ENCODE results near the gene GRIK4.

GRIK4 gene

DNA sequence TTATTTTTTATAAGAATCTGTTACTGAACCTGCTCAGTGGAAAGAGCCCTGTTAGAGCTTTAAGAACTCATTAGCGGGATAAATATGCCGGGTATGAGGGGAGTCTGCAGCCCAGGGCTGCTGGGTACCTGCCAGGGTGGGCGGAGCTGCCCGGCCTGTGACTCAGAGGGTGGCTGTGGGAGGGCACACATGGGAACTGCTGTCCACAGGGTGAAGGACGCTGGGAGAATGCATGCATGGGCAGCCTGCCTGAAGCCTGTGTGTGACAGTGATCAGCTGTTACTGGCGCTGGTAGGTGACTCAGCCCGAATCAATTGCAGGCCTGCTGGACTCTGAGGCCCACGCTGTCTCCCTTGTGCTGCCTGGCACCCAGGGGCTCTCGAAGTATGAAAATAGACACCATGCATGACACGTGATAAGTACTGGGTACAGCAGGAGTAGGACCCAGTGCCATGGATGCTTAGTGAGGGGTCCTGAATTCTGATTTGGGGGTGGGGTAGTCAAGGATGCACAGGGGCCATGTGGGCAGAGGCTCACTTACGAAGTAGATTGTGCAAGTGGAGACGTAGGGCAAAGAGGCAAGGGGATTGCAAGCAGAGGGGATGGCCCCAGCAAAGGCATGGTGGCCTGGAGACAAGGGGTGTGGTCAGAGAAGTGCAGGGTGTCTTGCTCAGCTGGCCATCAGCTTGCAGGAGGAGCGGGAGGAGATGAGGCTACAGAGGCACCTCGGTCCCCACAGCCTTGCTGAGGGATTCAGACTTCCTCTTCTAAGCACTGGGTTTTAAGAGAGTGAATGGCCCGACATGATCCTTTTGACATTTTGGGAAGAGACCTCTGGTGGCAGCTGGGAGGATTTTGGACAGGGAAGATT is 36.5 kb downstream of the GRIK4 start:
- peak; percentile 99 for DNase-seq (ENCODE audit: low read depth, low spot score)

DNA sequence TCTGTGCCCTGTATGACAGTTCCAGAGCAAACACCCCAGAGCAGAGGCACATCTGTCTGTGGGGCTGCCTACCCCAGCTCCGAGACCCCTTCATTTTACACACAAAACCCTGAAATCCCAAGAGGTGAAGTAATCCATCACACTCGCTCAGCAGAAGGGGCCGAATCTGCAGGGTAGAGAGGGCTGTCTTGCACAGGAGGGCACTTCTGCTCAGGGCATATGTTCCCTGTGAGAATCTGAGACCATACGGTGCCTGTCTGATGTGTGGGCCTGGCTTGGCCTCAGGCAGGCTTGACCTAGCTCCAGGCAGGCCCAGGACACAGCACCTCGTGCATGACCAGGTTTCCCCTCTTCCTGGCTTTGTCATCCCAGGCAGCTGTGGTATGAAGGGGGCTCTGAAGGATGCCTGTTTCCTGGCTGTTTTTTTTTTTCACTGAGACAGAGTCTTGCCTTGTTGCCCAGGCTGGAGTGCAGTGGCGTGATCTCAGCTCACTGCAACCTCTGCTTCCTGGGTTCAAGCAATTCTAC is 37.2 kb downstream of the GRIK4 start:
- DNase-seq (ENCODE audit: low read depth, low spot score), result no peak

DNA sequence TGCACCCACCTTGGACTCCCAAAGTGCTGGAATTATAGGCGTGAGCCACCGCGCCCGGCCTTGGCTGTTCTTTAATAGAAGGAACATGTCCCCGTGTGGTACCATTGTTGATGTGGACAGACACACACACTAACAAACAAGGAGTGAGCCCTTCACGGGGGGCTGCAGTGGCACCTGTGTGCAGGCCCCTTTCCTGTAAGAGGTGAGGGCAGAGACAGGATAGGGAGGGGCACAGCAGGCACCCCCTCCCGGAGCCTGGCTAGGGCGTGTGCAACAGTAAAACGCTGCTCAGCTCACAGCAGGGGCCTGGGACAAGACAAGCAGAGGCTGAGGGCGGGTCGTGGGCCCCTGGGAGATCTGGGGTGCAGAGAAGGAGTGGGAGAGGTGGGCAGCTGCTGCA is 37.8 kb downstream of the GRIK4 start:
- no peak for DNase-seq (ENCODE audit: low read depth, low spot score)

DNA sequence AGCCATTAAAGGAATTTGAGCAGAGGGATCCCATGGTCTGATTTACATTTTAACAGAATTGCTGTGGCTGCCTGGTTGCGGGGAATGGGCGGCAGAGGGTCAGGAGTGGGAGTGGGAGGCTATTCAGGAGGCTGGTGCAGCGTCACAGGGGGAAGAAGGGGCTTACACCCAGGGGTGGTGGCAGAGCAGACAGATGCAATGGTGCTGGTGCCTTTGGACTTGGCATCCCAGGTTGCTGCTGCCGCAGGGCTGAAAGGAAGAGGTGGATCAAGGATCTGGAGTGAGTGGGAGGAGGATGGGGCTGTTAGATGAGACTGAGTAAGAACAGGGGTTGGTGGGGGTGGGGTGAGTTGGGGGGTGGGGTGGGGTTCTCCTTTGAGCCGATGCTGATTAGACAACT is 38.5 kb downstream of the GRIK4 start:
- DNase-seq (ENCODE audit: low read depth, low spot score), result no peak

DNA sequence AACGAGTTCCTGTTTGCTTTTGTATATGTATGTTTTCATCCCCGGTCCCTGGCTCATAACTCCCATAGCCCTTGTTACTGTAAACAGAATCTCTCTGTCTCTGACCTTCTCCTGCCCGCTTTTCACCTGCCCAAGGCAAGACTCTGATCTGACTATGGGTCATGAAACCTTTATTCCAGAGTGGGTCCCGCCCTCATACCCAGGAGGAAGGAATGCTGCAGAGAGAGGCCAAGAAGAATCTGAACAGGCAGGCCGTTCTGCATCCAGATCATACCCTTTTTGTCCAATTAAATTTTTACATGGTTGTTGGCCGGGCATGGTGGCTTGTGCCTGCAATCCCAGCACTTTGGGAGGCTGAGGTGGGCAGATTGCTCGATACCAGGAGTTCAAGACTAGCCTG is 39.6 kb downstream of the GRIK4 start:
- DNase-seq (ENCODE audit: low read depth, low spot score), result no peak

DNA sequence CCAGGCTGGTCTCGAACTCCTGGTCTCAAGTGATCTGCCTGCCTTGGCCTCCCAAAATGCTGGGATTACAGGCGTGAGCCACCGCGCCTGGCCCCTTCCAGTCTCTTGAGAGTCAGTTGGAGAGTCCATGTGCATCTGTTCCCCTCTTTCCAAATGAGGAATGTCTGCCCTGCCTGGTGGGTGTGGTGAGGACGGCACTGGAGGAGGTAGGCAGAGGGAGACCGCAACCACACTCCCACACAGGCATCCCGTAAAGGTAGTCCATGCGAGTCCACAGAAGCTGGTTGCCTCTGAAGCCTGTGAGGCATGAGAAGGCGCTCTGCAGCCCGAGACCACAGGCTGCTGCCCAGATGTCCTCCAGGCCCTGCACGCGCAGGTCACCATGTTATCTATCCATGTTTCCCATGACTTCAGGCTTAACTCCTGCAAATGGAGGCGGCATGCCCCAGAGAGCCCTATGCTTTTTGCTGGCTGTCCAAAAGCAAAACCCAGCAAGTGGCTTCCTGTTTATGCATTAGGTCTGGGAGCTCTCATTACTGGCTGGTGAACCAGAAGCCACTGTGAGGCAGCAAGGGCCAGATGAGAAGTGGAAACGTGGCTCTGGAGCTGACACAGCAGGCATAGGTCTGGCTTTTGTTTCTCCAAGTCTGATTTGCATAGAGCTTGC is 43.4 kb downstream of the GRIK4 start:
- DNase-seq (ENCODE audit: low read depth, low spot score), result peak; percentile 57

DNA sequence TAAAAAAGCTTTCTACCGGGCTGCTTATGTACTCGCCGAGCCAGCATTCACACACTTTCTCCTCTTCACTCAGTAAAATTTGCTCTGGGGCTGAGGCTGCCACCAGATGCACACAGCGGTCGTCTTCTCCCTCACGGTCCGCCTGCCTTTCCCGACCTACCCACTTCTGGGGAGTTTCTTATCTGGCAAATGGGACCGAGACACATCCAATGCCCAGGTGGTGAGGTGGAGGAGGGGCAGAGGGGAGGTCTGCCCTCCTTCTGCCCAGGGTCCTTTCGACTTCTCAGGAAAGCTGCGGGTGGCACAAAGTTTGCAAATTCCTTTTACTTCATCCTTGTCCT is 43.9 kb downstream of the GRIK4 start:
- DNase-seq (ENCODE audit: low read depth, low spot score), result no peak

DNA sequence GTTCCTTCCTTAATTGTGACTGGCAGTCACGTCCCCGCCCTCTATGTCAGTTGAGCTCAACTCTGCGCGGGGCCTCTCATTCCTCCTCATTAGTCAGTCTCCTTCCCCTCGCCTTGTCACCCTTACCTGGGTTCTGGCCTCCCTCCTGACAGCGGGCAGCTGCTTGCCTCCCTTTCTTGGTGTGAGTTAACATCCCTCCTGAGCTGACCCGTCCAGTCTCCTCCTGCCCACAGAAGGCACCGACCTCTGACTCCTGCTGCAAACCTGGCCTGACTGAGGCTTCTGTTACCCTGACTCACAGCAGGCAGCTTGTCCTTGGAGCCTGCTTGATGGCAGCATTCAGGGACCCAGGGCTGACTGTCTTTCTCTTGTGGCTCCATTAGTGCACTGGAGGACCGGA is 45.2 kb downstream of the GRIK4 start:
- DNase-seq (ENCODE audit: low read depth, low spot score), result no peak

DNA sequence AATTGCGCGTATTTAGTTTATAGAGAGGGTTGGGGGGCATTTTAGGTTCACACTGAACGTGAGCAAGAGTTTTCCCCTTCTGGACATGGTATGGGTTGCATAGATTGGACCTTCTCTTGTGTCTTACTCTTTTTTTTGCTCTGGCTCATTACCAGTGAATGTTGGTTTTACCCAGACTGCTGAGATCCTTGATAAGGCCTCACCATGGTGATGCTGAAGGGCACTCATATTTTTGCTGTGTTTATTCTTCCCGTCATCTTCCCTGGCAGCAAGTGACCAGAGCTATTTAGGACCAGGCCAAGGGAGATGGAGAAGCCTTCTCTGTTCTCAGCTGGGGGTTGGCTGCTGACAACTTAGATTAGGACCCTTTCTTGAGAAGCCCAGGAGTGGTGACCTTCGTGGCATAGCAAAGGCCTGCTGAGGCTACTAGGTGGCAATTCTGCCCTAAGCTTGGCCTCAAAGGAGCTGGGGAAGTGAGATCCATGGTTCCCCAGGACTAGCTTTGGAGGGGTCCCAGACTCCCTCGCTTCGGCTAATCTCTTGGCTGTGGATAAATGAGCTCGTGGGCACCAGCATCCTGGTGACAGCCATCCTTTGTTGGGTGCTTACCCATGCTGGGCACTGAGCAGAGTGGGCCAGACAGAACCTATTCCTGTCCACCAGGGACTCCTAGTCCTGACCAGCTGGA is 47.3 kb downstream of the GRIK4 start:
- no peak for DNase-seq (ENCODE audit: low read depth, low spot score)

DNA sequence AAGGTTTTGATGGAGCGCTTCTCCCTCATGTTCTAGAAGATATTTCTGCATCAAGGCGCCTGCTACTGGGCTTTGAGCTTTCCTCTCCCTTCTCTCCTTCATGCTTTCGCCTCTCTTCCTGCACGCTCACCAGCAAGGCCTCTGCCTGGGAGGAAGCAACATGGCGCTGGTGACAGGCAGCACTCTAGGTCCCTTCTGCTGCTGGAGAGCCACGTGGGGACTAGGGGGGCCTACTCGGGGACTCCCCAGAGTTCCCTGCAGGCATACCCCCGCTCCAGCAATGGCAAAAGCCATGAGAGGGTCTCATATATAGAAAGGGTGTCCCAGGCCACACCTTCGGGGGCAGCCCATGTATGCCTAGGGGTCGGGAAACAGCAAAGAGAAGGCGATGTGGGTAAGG is 49.7 kb downstream of the GRIK4 start:
- no peak for DNase-seq (ENCODE audit: low read depth, low spot score)

DNA sequence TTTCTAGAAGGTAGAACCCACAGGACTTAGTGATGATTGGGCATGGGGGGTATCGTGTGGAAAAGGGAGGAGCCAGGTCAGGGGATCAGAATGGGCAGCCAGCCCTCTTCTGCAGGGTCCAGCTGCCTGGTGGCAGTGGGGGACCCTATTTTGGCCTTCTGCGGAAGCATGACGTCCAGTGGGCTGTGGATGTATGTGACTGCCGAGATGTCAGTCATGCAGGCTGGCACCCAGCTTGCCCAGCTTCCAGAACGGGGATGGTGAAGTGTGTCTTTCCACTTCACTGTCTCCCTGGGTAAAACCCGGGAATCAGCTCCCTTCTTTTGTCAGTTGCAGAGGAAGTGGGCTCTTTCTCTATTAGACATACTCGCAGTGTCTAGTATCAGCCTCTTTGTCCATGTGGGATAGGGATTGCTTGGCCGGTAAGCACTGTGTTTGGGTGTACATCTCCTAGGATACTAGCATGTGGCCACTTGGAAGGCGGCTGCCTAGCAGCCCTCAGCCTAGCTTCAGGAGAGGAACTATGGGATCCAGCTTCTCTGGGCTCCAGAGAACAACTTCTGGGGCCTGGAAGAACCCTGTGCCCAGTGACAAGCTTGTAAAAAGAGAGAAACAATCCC is 51.4 kb downstream of the GRIK4 start:
- DNase-seq (ENCODE audit: low read depth, low spot score), result no peak

DNA sequence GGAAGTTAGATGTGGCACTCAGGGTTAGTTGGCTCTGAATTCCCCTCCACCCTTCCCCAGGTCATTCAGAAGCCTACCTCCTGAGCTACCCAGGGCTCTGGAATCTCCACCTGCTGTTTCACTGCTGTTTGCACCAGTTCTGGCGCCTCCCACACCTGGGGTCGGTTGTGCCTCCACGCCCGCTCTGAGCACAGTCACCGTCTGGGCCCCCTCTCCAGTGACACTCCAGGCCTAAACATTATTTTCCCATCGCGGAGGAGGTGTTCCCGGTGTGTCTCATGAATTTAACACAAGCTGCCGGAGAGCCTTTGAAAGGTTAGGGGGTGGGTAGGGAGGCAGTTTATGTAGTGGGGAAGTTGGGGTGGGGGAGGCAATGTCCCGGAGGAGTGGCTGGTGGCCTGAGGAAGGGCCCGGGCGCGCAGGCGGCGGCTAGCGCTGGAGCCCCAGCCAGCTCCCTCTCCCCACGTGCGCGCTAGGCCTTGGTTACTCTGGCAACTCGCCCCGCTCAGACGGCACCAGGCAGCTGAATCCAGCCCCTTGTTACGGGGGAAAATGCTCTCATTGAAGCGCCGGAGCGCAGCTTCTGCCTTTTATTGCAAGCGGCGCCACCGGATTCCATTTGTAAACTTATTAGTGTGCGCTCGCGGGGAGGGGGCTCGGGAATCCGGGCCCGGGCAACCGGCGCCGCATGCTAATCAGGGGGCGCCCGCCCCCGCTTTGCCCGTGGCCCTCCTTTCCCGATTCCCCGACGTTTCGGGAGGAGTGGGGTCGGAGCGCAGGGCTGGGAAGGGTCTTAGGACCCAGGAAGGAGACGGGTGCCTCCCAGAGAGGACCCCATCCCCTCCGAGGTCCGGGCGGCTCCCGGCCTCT is 52.4 kb downstream of the GRIK4 start:
- peak; percentile 77 for DNase-seq (ENCODE audit: low read depth, low spot score)

DNA sequence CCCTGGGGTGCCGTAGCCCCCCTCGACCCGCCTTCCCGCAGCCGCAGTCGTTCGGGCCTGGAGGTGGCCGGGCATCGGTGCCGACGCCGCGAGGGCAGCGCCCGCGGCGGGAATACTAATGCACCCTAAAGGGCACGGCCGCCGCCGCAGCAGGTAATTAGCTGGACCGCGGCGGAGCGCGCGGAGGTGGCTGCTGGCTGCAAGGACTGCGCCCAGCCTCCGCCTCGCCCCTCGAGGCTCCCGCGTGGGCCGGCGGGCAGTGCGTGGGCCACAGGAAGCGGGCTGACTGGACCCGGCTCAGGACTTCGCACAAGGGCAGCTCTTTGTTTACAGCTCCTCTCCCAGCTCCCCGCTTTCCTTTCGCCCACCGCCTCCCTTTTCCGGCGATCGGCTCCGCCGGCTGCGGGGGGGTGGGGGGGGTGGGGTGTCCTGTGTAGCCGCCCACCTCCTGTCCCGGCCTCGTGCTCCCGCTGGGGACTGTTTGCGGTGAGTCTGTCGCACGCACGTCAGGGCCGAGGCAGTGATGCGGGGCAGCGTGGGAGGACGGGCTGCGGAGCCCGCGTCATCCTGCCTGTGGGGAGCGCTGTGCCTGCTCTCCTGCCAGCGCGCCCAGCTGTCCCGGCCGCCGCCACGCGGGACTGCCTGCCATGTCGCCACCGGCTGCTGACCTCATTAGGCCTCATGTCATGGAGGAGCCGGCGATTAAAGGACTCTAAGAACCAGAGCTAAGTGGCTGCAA is 53.2 kb downstream of the GRIK4 start:
- DNase-seq (ENCODE audit: low read depth, low spot score), result peak; percentile 77

DNA sequence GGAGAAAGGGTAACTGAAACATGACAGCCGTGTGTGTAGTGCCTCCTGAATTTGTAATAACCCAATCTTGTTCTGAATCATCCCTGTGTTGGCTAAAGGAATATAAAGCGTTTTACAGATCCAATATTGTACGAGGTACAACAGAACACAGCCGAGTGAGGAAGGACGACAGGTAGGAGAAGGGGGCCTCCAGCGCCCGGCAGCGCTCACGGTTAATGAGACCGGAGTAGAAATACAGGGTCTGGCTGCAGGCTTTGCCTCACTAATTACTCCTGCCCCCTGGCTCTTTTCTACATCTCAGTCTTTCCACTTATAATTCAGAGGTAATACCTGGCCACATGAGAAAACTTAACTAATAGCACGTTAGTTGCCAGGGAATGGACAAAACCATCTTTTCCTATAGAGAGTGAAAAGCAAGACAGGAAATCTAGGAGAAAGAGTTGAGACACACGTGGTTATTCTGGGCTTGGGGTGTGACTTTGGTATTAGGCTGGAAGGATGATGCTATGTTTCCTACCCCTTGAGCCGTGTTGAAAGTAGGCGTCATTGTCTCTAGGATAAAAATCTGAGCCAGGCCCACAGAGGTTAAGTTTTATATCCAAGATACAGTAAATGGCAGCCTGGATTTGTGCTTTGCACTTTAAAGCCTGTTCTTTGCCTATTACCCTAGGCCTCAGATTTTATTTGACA is 54.1 kb downstream of the GRIK4 start:
- DNase-seq (ENCODE audit: low read depth, low spot score), result no peak

DNA sequence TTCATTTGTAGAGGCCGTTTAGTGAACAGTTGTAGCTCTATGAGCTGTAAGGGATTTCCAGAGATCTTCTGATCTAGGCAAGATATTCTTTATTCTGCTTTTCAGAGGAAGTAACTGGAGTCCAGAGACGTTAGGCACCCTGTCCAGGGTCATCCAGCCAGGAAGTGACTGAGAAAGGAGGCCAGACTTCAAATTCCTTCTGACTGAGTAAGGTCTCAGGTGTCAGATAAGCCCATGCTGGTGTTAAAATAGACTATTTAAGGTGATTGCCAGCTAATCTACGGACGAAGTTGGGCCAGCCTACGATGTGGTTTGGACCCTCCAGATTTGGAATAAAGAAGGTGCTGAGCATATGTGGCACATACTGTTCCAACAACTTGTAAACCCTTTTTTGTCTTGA is 54.6 kb downstream of the GRIK4 start:
- no peak for DNase-seq (ENCODE audit: low read depth, low spot score)

DNA sequence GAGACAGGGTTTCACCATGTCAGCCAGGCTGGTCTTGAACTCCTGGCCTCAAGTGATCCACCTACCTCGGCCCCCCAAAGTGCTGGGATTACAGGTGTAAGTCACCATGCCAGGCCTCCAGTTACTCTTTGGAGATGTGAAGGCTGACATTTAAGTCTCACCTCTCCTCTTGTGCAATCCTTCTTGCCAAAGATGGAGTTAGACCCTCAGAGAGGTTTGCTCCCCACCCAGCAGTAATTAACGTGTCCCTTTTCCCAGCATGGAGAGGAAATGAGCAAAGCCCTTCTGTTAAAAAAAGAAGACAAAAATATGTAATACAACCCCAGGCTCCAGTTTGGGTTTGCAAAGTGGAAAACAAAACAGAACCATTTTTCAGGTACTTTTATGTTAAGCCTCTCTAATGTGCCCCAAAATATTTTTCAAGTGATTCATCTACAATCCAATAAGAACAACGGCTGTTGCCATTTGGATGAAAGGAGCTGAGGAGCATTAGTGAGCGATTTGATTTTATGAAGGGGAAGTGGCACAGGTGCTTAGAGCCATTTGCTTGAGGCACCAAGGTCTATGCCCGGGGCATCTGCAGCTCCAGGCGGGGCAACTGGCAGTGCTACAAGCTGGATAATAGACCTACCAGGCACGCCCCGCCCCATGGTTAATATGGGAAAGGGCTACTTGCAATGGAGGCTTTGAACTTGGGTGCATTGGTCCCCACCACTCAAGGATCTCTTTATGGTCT is 57.2 kb downstream of the GRIK4 start:
- no peak for DNase-seq (ENCODE audit: low read depth, low spot score)

DNA sequence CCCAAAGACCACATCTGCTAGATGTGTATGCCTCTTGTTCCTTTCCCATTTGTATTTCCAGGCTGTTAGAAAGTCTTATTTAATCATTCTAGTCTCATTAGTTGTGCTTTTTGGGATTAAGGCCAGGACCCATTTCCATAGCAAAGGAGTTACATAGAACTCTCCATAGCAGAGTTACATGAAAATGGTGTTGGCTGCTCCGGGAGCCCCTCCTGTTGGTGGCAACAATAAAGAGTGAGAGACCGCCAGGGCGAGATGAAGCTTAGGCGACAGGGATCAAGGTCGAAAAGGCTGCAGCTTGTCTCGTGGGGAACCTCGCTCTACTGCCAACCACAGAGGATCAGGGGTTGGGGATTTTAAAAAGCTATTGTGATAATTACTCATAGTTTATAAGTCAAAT is 58.3 kb downstream of the GRIK4 start:
- DNase-seq (ENCODE audit: low read depth, low spot score), result no peak

DNA sequence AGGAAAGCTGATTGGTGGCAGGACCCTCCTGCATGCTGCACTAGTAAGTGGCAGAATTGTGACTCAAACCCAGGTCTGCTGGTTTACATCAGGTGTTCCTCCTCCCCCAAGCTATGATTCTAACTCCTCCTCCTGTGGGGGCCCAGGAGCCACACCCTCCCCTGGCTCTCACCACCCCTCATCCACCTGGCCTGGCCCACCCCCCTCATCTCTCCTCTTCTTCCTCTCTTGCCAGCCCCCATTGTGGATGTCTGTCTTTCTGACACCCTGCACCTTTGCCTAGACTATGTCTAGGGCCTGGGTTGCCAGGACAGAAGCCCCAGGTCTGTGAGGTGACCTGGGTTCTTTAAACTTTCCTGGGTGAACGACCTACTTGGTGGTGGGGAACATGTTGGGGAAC is 59.9 kb downstream of the GRIK4 start:
- no peak for DNase-seq (ENCODE audit: low read depth, low spot score)

DNA sequence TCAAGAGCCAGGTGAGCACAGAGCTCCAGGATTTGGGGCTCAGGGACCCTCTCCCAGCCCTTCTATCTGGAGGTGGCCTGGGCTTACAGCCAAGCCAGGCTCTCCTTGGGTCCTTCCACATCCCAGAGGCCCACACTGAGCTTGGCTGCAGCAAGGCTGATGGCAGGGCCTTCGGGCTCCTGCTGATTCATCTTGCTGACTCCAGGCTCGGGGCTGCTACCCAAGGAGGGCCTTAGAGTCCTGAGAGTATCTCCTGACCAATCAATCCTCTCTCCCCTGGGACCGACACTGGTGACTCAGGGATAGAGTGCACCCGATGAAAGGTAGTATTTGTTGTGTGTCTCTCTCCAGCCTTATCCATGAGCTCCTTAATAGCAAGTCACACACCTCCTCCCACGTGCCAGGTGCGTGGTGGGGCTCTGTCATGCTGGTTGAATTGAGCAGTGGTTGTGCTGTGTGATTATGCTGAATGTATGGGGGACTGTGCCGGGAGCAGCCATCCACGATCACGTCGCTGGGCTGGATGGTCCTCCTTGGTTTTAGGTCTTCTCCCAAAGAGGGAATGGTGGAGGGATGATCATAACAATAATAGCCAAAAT is 62.3 kb downstream of the GRIK4 start:
- DNase-seq (ENCODE audit: low read depth, low spot score), result no peak

Data from astrocyte of the hippocampus (primary cell).